B cell (primary cell): ENCODE results near the gene RABL6. TPM values are rescaled to one million over a fixed set of nuclear protein-coding genes. Genes with fewer than 3 reads are reported as not detected.
A peak's percentile ranks its signal among the peaks of the same experiment; 100 is the strongest.

Source experiments
- ATAC-seq: fragments of 200-7000 bp; cut with Tn5 transposase; one replicate; pipeline ENCODE4 v1.10.0; 2021; ENCODE audit warnings: low read depth, mild to moderate bottlenecking, moderate number of reproducible peaks, moderate library complexity
- CTCF ChIA-PET: fragments of 350-600 bp; sonication (Branson Sonifier 250); formaldehyde crosslinking; loops from one replicate; lab custom pipeline; 2021; ENCODE audit warnings: antibody characterized with exemption, inconsistent platforms; lab: Charles Lee
- POLR2A ChIA-PET: fragments of 350-600 bp; sonication (Branson Sonifier 250); formaldehyde crosslinking; loops from one replicate; lab custom pipeline; 2021; ENCODE audit warnings: antibody characterized with exemption; lab: Charles Lee
- DNase-seq: peaks from one replicate; pipeline ENCODE4 v3.0.0; 2013
- H2AFZ ChIP-seq: 2 replicates; pipeline ENCODE4 v1.6.1; 2012; ENCODE audit warnings: mild to moderate bottlenecking, low read depth, low read length; ENCODE audit not compliant: insufficient read depth, poor library complexity, severe bottlenecking
- H3K27ac ChIP-seq, 2 donors: 1 replicate in 1 of 2; 2 replicates in 1 of 2; pipeline ENCODE4 v1.5.1; 2012 to 2013; ENCODE audit warnings: low read length in 2 of 2, mild to moderate bottlenecking in 2 of 2, moderate library complexity in 1 of 2
- H3K27me3 ChIP-seq, 4 experiments: fragments of 200-600 bp in 1 of 4; sonication (generic) in 1 of 4; replicated peaks in 1 of 4; 1 replicate in 2 of 4; 2 replicates in 2 of 4; pipeline versions ENCODE4 v1.6.1 to v1.7.0; 2013 to 2016; ENCODE audit warnings: low read length in 3 of 4, mild to moderate bottlenecking in 2 of 4, mixed read lengths in 1 of 4, moderate library complexity in 1 of 4; ENCODE audit not compliant: insufficient read depth in 4 of 4, control insufficient read depth in 3 of 4; ENCODE audit errors: control extremely low read depth in 1 of 4
- H3K36me3 ChIP-seq, 2 experiments: replicated peaks in 1 of 2; 1 replicate in 1 of 2; 2 replicates in 1 of 2; pipeline versions ENCODE4 v1.6.1 to v1.7.1; 2013; ENCODE audit warnings: low read length in 1 of 2; ENCODE audit not compliant: insufficient read depth in 2 of 2, control insufficient read depth in 1 of 2; ENCODE audit errors: control extremely low read depth in 1 of 2, extremely low read depth in 1 of 2
- H3K4me1 ChIP-seq, 2 donors: fragments of 200-600 bp in 1 of 2; sonication (generic) in 1 of 2; 1 replicate in 1 of 2; 2 replicates in 1 of 2; pipeline versions ENCODE4 v1.5.1 to v1.6.1; 2013 to 2017; ENCODE audit warnings: low read length in 2 of 2; ENCODE audit not compliant: control insufficient read depth in 2 of 2, insufficient read depth in 2 of 2
- H3K4me2 ChIP-seq: replicated peaks from 2 replicates; pipeline ENCODE3; 2012; ENCODE audit warnings: mild to moderate bottlenecking, low read depth, low read length; ENCODE audit not compliant: poor library complexity, severe bottlenecking
- H3K4me3 ChIP-seq, 5 experiments: fragments of 200-600 bp in 1 of 5; sonication (generic) in 1 of 5; 1 replicate in 3 of 5; 2 replicates in 2 of 5; pipeline versions ENCODE4 v1.5.1 to v1.7.0; 2011 to 2016; ENCODE audit warnings: low read length in 4 of 5, mild to moderate bottlenecking in 4 of 5, low read depth in 2 of 5, control low read depth in 1 of 5, moderate library complexity in 1 of 5; ENCODE audit not compliant: insufficient read depth in 1 of 5; ENCODE audit errors: control extremely low read depth in 1 of 5, extremely low read depth in 1 of 5
- H3K79me2 ChIP-seq: fragments of 200-600 bp; sonication (generic); one replicate; pipeline ENCODE4 v1.6.0; 2016; ENCODE audit warnings: low read length; ENCODE audit not compliant: control insufficient read depth, insufficient read depth
- H3K9ac ChIP-seq: fragments of 200-600 bp; sonication (generic); 2 replicates; pipeline ENCODE4 v1.6.1; 2017; ENCODE audit warnings: mild to moderate bottlenecking, low read length, moderate library complexity
- H3K9me3 ChIP-seq, 3 donors: one replicate each; pipeline versions ENCODE4 v1.6.1 to v1.7.1; 2013; ENCODE audit warnings: low read length in 2 of 3; ENCODE audit not compliant: control insufficient read depth in 2 of 3, insufficient read depth in 1 of 3; ENCODE audit errors: control extremely low read depth in 1 of 3
- H4K20me1 ChIP-seq: 2 replicates; pipeline ENCODE4 v1.6.0; 2012; ENCODE audit warnings: mild to moderate bottlenecking, low read length; ENCODE audit not compliant: insufficient read depth, control insufficient read depth, poor library complexity, severe bottlenecking
- H3K27ac Mint-ChIP-seq: one replicate; pipeline ENCODE4 v1.8.0; 2021; ENCODE audit warnings: mixed read lengths
- H3K27me3 Mint-ChIP-seq: one replicate; pipeline ENCODE4 v1.8.0; 2021; ENCODE audit warnings: mixed read lengths
- H3K4me1 Mint-ChIP-seq: one replicate; pipeline ENCODE4 v1.8.0; 2021; ENCODE audit warnings: mixed read lengths
- H3K4me3 Mint-ChIP-seq: one replicate; pipeline ENCODE4 v1.8.0; 2021; ENCODE audit warnings: mixed read lengths
- H3K9me3 Mint-ChIP-seq: one replicate; pipeline ENCODE4 v1.8.0; 2022; ENCODE audit warnings: mixed read lengths; ENCODE audit not compliant: insufficient read depth
- CTCF ChIP-seq: fragments of 200-600 bp; IDR thresholded peaks from one replicate; pipeline ENCODE4 v1.8.0; 2022; ENCODE audit warnings: antibody characterized with exemption, mild to moderate bottlenecking
- EZH2 ChIP-seq: IDR thresholded peaks from 2 replicates; pipeline ENCODE4 v1.6.1; 2012; ENCODE audit warnings: borderline replicate concordance, low read depth, mild to moderate bottlenecking, moderate library complexity, low read length; ENCODE audit not compliant: insufficient read depth, poor library complexity, severe bottlenecking
- WGBS: methylation state at CpG from one replicate; pipeline ENCODE4 v1.1.5; 2013; ENCODE audit warnings: missing lambda C conversion rate; ENCODE audit not compliant: insufficient coverage; 5-methylcytosine and 5-hydroxymethylcytosine counted together
- intact Hi-C: fragments of 100-400 bp; cut with micrococcal nuclease; formaldehyde crosslinking; loops from one replicate; pipeline ENCODE4 v1.10.0; 2022
- polyA plus RNA-seq: library from polyadenylated mRNA; depleted of rRNA; stranded (reverse); fragments of >200 nt; gene quantifications from 2 replicates; pipeline ENCODE4 v1.2.3, GENCODE V29; 2012
- total RNA-seq, 2 donors: library from RNA; stranded (reverse); fragments of 120-200 nt in 1 of 2; gene quantifications; 1 replicate in 1 of 2; 2 replicates in 1 of 2; pipeline versions ENCODE4 v1.2.3 to v1.2.4, GENCODE V29; 2013 to 2022

Gene RABL6
- total and polyA plus RNA-seq, 2 donors (not counting 1 experiment from before 2014, with no cell fraction given): 33.6 to 70.5 TPM

- H3K27me3 Mint-ChIP-seq: peaks cover 7% of the 10 kb centered on the region
- intact Hi-C loops: loop anchor here (5.0 kb wide), 1 partner anchor 57 kb away; no protein-coding TSS in a partner anchor
- Histone ChIP-seq H3K4me3 (no peak overlapping the region), H3K9me3 (peaks cover 0 to 25% (median 0%) of the 10 kb centered on the region in 3 donors), H3K27me3 (peaks cover 0 to 39% (median 12%) of the 10 kb centered on the region in 4 experiments), H3K79me2 (no peaks in the 10 kb centered on the region), H4K20me1 (peaks cover 26% of the 10 kb centered on the region), H3K4me2 (no peak overlapping the region), H3K4me1 (peaks cover 46 to 52% of the 10 kb centered on the region in 2 donors), H3K9ac (no peak overlapping the region), H2AFZ (no peak overlapping the region), H3K36me3 (no peaks in the 10 kb centered on the region), H3K27ac (no peak overlapping the region)
- WGBS: 18% methylated on average over 88 of the region's 88 CpGs
- no peaks in the 10 kb centered on the region for H3K9me3 Mint-ChIP-seq
- ChIA-PET POLR2A (no interaction called here), CTCF (interaction anchor here (0.6 to 3.5 kb wide), 3 partner anchors 31 to 204 kb away, joined by 3 to 11 read pairs (median 5); no protein-coding TSS in a partner anchor)
- peaks cover 31% of the 10 kb centered on the region for H3K4me1 Mint-ChIP-seq
- peak overlapping the region; percentile 29 for H3K4me3 Mint-ChIP-seq
- DNase-seq (peak; percentile 51), ATAC-seq (no peak)
- TF ChIP-seq CTCF: no peak
- no peak for TF ChIP-seq EZH2
- H3K27ac Mint-ChIP-seq: peak overlapping the region; percentile 26
Measured at GRCh38 chr9:136844761-136845464, 37.2 kb downstream of the RABL6 start.
